Right lobe of liver (tissue), 4 donors: ENCODE measurements around the gene ZNF470.

Experiments used
- POLR2A ChIP-seq: fragments of 450-650 bp; IDR thresholded peaks from one replicate; pipeline ENCODE4 v1.6.1; 2017; ENCODE audit warnings: antibody characterized with exemption, mild to moderate bottlenecking
- TF ChIP-seq, protein P1 (sequence below), 4 donors: fragments of 200-600 bp in 3 of 4; fragments of 450-650 bp in 1 of 4; IDR thresholded peaks; one replicate each; pipeline versions ENCODE4 v1.5.1 to v1.8.0; 2016 to 2022; ENCODE audit warnings: antibody characterized with exemption in 4 of 4, mild to moderate bottlenecking in 2 of 4
- donor health status: DM: no; HTN: no; CAD: no.
- donor health status: DM: no; HTN: no; CAD: no.
- donor health status: DM: no; HTN: yes; CAD: no.

GRCh38 chr19:56625708-56626107 lies 58.4 kb downstream of the ZNF470 start:
- TF ChIP-seq, protein P1, sequence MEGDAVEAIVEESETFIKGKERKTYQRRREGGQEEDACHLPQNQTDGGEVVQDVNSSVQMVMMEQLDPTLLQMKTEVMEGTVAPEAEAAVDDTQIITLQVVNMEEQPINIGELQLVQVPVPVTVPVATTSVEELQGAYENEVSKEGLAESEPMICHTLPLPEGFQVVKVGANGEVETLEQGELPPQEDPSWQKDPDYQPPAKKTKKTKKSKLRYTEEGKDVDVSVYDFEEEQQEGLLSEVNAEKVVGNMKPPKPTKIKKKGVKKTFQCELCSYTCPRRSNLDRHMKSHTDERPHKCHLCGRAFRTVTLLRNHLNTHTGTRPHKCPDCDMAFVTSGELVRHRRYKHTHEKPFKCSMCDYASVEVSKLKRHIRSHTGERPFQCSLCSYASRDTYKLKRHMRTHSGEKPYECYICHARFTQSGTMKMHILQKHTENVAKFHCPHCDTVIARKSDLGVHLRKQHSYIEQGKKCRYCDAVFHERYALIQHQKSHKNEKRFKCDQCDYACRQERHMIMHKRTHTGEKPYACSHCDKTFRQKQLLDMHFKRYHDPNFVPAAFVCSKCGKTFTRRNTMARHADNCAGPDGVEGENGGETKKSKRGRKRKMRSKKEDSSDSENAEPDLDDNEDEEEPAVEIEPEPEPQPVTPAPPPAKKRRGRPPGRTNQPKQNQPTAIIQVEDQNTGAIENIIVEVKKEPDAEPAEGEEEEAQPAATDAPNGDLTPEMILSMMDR (IDR thresholded peaks at IDR 0.05), result no peak
- TF ChIP-seq POLR2A, result no peak
